Anterior cingulate cortex (tissue), 58 donors: ENCODE measurements around the gene SAA4.
"Not testable (repeated sequence)": the region's sequence is repeated elsewhere in the genome, so short reads cannot be mapped to it uniquely, and the experiment has no call there.

Experiments used
- DNase-seq, 58 donors: peaks; one replicate each; lab custom pipeline; 2025; lab: John Stamatoyannopoulos, UW

The SAA4 gene, protein sequence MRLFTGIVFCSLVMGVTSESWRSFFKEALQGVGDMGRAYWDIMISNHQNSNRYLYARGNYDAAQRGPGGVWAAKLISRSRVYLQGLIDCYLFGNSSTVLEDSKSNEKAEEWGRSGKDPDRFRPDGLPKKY

GRCh38 chr11:18236664-18237356 is at the start of gene SAA4:
TSS of gene SAA4 (minus strand) at chr11:18236802. CDS start at chr11:18235926, 876 bp downstream.
- no peak for DNase-seq

DNA sequence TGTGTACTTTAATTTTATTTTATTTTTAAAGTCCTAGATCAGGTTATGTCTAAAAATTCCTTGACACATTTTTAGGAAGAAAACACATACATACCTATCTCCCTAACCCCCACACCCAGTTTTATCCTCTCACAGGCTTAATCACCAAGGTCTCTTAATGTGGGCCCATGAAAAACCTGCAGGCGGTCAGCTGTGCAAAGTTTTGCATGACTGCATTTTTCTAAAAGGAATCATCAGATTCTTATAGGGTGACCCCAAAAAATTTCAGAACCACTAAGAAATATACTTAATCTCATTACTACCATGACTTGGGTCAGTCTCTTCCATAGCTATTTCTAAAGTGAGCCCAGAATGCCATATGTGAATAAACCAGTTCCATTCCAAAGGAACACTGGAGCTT is 49.2 kb upstream of the SAA4 start:
- no peak for DNase-seq

- DNase-seq: no peak
Measured at GRCh38 chr11:18282626-18283025, 46.0 kb upstream of the SAA4 start.

DNA sequence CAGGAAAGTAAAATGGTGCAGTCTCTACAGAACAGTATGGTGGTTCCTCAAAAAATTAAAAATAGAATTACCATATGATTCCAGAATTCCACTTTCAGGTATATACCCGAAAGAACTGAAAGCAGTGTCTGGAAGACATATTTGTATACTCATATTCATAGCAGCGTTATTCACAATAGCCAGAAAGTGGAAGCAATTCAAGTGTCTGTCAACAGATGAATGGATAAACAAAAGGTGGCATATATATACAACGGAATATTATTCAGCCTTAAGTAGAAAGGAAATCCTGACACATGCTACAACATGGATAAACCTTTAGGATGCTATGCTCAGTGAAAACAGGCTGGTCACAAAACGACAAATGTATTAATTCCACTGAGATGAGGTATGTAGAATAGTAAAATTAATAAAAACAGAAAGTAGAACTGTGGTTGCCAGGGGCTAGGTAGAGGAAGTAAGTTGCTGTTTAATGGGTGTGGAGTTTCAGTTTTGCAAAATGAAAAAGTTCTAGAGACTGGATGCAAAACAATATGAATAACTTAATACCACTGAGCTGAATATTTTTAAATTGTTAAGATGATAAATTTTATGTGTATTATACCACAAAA is 43.9 kb upstream of the SAA4 start:
- no peak for DNase-seq

GRCh38 chr11:18277565-18278271 is 41.1 kb upstream of the SAA4 start:
- DNase-seq: peak in 6 of 58 donors; percentile 0 to 36 (median 4)

GRCh38 chr11:18271206-18271605 is 34.6 kb upstream of the SAA4 start:
- no peak for DNase-seq

DNA sequence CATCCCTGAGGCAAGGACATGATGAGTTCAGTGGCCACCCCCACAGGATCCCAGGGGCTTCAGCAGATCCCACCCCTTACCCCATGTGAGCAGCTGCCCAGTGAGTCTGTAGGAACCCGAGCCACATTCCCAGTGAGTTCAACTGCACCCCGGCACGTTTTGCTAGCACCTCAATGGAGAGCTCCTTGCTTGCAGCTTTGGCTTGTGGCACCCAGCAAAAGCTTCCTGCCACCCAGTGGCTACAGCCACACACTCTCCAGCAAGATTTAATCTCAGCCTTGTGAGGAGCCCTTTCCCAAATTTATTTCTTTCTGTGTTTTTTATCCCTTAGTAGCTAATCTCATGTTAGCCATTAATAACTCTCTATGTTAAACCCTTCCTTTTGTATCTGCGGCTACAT is 33.5 kb upstream of the SAA4 start:
- DNase-seq: no peak

- not testable (repeated sequence) for DNase-seq
Measured at GRCh38 chr11:18269252-18269651, 32.6 kb upstream of the SAA4 start.

GRCh38 chr11:18267335-18268133 is 30.9 kb upstream of the SAA4 start:
- not testable (repeated sequence) for DNase-seq

DNA sequence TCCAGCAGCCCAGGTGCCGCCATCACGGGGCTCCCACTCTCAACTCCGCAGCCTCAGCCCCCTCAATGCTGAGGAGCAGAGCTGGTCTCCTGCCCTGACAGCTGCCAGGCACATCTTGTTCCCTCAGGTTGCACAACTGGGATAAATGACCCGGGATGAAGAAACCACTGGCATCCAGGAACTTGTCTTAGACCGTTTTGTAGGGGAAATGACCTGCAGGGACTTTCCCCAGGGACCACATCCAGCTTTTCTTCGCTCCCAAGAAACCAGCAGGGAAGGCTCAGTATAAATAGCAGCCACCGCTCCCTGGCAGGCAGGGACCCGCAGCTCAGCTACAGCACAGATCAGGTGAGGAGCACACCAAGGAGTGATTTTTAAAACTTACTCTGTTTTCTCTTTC is 29.3 kb upstream of the SAA4 start, which contains the start of gene SAA1:
SAA1 (plus strand) TSS at position 316 of the 400 bp plus-strand sequence. CDS start 624 bp downstream, outside the sequence.
- no peak for DNase-seq

DNA sequence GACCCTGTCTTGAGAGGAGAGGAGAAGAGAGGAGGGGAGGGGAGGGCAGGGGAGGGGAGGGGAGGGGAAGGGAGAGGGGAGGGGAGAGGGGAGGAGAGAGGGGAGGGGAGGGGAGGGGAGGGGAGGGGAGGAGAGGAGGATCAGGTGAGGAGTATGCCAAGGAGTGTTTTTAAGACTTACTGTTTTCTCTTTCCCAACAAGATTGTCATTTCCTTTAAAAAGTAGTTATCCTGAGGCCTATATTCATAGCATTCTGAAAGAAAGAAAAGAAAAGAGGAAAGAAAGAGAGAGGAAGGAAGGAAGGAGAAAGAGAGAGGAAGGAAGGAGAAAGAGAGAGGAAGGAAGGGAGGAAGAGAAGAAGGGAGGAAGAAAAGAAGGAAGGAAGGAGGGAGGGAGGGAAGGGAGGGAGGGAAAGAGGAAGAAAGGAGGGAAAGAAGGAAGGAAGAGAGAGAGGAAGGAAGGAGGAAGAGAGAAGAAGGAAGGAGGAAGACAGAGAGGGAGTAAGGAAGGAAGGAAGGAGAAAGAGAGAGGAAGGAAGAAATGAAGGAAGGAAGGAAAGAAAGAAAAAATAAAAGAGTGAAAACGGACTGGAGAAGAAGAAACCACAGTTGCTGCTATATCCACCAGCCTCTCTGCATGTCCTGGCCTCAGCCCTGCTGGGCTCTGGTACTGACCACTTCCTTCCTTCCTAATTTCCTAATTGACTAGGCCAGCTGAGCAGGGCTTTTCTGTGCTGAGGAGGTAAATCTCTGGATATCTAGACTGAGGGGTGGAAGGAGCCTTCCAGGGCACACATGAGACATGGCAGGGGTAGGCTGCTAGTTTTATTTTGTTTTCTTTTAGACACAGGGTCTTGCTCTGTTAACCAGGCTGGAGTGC is 28.3 kb upstream of the SAA4 start:
- no peak for DNase-seq

- DNase-seq: no peak
Measured at GRCh38 chr11:18264035-18264434, 27.4 kb upstream of the SAA4 start.

- not testable (repeated sequence) for DNase-seq
Measured at GRCh38 chr11:18262681-18263350, 26.2 kb upstream of the SAA4 start.

DNA sequence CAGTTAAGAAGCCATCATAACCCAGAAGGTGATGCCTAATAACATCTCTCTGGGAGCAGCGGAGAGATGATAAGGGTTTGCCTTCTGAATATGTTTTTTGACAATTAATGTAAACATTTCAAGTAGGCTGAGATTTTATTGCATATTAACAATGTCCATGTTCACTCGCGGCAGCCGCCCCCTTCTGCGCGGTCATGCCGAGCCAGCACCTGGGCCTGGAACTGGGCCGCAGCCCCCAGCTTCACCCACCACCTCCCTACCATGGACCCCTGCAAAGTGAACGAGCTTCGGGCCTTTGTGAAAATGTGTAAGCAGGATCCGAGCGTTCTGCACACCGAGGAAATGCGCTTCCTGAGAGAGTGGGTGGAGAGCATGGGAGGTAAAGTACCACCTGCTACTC is 25.1 kb upstream of the SAA4 start:
- DNase-seq: no peak

GRCh38 chr11:18259259-18259658 is 22.7 kb upstream of the SAA4 start:
- DNase-seq: no peak

GRCh38 chr11:18254781-18255361 is 18.3 kb upstream of the SAA4 start:
- DNase-seq: no peak

DNA sequence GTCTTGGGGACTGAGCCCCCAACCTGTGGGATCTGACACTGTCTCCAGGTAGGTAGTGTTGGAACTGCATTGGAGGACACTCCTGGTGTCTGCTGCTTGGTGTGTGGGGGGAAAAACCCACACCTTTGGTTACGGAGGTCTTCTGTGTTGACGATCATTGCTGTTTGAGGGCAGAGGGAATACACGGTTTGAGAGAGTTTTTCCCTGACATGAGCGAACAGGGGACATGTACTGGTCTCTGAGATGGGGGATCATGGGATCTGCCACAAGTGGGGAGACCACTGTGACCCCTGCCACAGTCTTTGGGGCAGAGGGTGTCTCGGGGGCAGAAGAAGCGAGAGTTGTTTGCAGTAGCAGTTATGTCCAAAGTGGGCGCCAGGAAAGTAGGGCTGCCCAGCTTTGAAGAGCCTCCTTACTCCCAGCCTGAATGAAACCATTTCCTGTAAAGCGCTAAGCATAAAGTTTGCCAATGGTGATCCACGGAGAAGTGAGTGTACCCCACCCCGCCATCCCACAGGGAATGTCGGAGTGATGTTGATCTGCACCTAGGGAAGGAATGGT is 17.3 kb upstream of the SAA4 start:
- DNase-seq: no peak

- no peak for DNase-seq
Measured at GRCh38 chr11:18253233-18253632, 16.6 kb upstream of the SAA4 start.
